ENCODE data around the gene CREB3L2.
A peak's percentile ranks its signal among the peaks of the same experiment; 100 is the strongest.

CREB3L2 gene

GRCh38 chr7:137898839-137899721 is 102.8 kb downstream of the CREB3L2 start:
- DNase-seq (ENCODE audit: low read depth in 2 of 2), result peak; percentile 33 to 47

- no peak for DNase-seq (ENCODE audit: low read depth in 2 of 2)
Observed at GRCh38 chr7:137895301-137896221, 106.3 kb downstream of the CREB3L2 start.

- DNase-seq (ENCODE audit: low read depth in 2 of 2), result no peak
Observed at GRCh38 chr7:137893143-137893742, 108.6 kb downstream of the CREB3L2 start.

- DNase-seq (ENCODE audit: low read depth in 2 of 2), result no peak
Observed at GRCh38 chr7:137891016-137891655, 110.8 kb downstream of the CREB3L2 start.

GRCh38 chr7:137890449-137890921 is 111.4 kb downstream of the CREB3L2 start:
- DNase-seq (ENCODE audit: low read depth in 2 of 2), result no peak

- no peak for DNase-seq (ENCODE audit: low read depth in 2 of 2)
Observed at GRCh38 chr7:137888241-137888640, 113.6 kb downstream of the CREB3L2 start.

- no peak for DNase-seq (ENCODE audit: low read depth in 2 of 2)
Observed at GRCh38 chr7:137886746-137887145, 115.1 kb downstream of the CREB3L2 start.

GRCh38 chr7:137886281-137886680 is 115.6 kb downstream of the CREB3L2 start:
- no peak for DNase-seq (ENCODE audit: low read depth in 2 of 2)

- no peak for DNase-seq (ENCODE audit: low read depth in 2 of 2)
Observed at GRCh38 chr7:137885678-137886077, 116.2 kb downstream of the CREB3L2 start.

GRCh38 chr7:137882806-137883205 is 119.1 kb downstream of the CREB3L2 start:
- no peak for DNase-seq (ENCODE audit: low read depth in 2 of 2)

GRCh38 chr7:137882261-137882668 is 119.6 kb downstream of the CREB3L2 start:
- DNase-seq (ENCODE audit: low read depth in 2 of 2), result no peak

- DNase-seq (ENCODE audit: low read depth in 2 of 2), result no peak
Observed at GRCh38 chr7:137881607-137882260, 120.2 kb downstream of the CREB3L2 start.

- DNase-seq (ENCODE audit: low read depth in 2 of 2), result no peak
Observed at GRCh38 chr7:137880432-137880831, 121.5 kb downstream of the CREB3L2 start.

GRCh38 chr7:137879357-137880158 is 122.3 kb downstream of the CREB3L2 start:
- DNase-seq (ENCODE audit: low read depth in 2 of 2), result no peak

- DNase-seq (ENCODE audit: low read depth in 2 of 2), result no peak
Observed at GRCh38 chr7:137878333-137878961, 123.4 kb downstream of the CREB3L2 start.

GRCh38 chr7:137877027-137877675 is 124.7 kb downstream of the CREB3L2 start:
- no peak for DNase-seq (ENCODE audit: low read depth in 2 of 2)

- DNase-seq (ENCODE audit: low read depth in 2 of 2), result no peak
Observed at GRCh38 chr7:137875746-137876145, 126.1 kb downstream of the CREB3L2 start.

GRCh38 chr7:137873979-137874777 is 127.7 kb downstream of the CREB3L2 start:
- DNase-seq (ENCODE audit: low read depth in 2 of 2), result no peak
